Stimulated activated CD8-positive, alpha-beta memory T cell treated with anti-CD3 and anti-CD28 coated beads, Interleukin-15, amount 100 ng/mL, for 48 hours (primary cell): ENCODE data around the gene SUN3.
A peak's percentile ranks its signal among the peaks of the same experiment; 100 is the strongest.

ENCODE experiments used
- DNase-seq, 2 donors: peaks; one replicate each; pipeline ENCODE4 v3.0.0-alpha.2; 2020; ENCODE audit warnings: low read depth in 2 of 2

SUN3 gene

DNA sequence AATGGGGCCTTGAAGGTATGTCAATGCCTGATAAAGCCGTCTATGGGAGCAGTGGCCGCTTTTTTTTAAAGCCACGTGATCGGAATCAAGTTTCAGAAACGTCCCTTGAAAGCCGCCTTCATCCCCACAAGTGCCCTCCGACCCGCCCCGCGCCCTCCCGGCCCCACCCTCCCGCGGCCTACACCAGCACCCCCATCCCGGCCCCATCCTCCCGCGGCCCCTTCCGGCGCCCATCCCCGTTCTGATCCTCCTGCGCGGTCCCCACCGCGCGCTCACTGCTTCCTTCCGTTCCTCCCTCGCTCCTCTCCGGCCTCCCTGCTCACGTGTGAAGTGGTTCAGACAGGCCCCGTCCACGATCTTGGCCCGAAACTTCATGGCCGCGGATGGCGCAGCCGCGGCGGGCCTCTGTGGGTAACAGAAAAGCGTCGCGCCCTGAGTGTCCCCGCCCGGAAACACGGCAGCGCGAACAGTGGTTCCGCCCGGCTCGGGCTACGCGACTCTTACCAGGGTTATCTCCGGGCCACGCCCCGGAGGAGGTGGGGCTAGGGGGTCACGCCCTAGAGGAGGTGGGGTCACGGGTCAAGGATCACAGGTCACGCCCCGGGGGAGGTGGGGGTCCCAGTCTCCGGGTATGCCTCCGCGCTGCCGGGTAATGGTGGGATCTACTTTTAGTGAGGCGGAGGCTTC lies 49.6 kb downstream of the SUN3 start, which contains the start of gene HUS1:
Gene HUS1, minus strand, starts transcription at position 471 of the 687 bp plus-strand sequence. Its CDS starts 96 bp downstream, at position 375.
- DNase-seq, result peak; percentile 85 to 89

DNA sequence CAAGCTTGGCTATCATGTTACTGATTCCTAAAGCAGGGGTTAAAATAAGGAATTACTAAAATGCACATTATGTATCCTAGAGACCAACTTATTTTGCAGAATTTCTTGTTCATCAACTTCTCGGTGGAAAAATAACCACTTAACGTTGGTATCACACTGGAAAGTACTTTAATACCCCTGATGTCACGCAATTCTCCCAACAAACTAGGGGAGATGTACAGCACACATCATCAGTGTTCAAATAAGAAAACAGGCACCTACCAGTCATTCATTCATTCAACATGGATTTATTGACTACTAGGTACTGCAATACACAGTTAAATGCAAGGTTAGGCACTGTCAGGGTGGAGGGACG lies 50.1 kb downstream of the SUN3 start:
- no peak for DNase-seq

DNA sequence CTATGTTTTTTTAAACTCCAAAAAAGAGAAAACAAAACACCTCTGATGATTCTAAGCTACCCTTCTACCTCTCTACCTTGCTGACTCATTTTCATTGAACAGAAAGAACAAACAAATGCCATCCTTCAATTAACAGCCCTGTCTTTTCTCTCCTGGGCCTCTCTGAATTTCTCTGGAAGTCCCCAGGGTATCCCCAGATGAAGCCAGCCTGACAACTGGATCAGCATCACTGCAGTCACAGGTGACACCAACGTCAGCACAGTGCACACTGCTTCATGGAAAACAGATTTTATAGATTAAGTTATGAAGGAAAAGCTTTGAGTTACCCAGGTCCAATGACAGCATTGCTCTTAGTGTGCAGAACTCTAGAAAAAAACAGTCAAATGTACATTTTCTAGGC lies 55.2 kb downstream of the SUN3 start:
- no peak for DNase-seq

DNA sequence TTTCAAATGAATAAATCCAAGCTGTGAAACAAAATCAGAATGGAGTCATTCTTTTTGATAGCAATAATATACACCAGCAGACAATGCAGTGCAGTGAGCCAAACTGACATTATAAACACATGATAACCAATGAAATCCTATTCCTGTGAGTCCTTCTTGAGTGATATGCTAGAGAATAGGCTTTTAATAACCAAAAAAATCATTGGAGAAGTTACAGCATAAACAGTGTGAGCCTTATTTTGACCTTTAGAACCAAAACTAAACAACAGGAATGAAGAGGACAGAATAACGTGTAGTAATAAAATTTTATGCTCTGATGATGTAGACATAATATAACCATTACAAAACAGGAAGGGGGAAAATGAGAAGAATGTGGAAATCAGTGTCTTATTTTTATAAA lies 58.1 kb downstream of the SUN3 start:
- DNase-seq, result no peak

DNA sequence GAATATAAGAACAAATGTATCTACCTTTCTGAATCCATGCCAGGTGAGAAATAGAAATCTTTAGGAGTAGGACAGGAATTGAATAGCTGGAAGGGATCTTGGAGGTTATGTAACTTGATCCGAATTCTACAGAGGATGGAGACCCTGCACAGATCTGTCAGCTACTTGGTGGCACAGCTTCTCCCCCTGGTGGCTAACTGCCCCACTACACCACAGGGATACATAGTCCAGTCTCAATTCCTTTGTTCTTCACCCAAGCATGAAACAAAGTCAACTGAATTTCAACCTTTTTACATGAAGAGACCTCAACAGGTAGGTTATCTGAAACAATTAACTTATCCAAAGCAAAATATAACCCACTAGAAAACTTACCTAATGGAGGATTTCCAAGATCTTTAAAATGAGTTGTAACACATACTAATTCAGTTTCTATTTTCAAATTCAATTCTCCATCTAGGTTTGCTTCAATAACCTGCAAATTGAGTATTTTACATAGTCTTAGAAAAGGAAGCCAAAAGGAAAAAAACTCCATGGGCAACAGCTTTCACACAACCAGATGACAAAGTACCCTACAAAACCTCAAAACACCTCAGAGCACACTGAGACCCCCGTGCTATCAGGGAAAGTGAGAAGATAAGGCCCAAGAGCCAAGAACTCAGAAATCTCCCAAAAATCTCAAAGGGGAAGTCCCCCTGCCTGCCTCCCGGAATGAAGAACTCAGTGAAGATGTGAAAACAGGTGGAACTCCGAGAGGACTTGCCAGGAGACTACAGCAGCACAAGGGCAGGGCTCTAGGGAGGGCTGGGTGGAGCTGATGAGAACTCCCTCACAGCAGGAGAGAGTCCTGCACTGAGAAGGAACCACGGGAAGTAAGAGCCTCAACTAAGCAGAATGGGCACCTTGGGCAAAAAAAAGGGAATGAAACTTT lies 59.8 kb downstream of the SUN3 start:
- DNase-seq, result peak in 1 of 2 donors; percentile 16

DNA sequence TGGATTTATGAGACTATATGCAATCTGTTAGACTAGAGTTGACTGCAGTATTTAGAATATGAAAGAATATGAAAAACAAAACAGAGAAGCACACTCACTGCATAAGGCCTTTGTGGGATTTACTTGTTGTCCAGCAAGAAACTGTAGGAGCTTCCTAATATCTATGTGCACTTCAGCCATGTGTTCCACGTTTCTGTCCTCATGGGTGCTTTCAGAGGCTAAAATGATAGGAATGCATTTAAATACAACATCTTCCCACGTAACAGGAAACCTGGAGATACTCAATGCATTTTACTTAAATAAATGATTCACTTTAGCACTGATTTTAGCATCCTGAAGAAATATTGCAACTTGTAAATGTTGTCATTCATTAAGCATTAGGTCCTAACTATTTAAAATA lies 61.2 kb downstream of the SUN3 start:
- DNase-seq, result no peak

DNA sequence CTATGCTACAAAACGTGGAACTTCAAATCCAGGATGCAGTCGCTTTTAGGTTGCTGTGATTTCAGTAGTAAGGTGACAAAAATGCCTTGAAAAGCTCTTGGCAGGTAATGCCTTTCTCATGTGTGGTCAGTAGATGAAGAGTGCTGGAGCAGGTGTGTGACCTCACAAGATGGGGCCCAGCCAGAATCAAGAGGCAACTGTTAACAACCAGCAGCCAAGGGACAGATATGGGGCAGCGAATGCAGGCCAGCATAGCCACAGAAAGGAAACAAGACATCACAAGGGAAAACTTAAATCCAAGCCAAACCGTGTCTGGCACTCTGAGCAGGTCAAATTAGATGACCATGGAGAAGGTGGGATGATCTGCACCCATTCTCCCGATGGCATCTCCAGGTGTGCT lies 61.8 kb downstream of the SUN3 start:
- no peak for DNase-seq

DNA sequence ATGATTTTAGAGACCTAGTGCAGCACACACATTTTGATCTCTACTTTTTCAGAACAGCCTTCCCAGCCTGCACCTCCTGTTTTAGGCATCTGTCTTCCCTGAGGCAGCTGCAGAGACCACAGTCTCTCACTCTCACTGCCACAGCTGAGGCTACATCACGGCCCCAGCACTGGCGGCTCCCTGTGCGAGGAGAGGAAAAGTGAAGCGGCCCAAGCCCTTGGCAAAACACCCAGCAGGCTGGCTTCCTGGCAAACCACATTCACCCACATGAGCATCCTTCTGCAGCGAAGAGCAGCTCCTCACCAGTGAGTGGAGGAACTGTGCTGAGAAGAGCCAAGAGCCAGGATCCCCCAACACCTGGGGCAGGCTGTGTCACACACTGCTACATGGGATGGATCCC lies 63.5 kb downstream of the SUN3 start:
- DNase-seq, result no peak

DNA sequence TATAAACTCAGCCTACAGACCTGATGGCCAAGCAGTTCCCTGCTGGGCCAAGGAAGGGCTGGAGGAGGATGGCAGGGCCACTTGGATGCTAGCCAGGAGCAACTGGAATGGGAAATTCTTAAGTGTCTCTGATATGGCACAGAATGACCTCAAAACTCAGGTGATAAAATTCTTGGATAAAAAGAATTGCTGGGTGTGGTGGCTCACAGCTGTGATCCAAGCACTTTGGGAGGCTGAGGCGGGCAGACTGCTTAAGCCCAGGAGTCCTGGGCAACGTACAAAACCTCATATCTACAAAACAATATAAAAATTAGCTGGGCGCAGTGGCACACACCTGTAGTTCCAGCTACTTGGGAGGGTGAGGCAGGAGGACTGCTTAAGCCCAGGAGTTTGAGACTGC lies 66.6 kb downstream of the SUN3 start:
- DNase-seq, result no peak

DNA sequence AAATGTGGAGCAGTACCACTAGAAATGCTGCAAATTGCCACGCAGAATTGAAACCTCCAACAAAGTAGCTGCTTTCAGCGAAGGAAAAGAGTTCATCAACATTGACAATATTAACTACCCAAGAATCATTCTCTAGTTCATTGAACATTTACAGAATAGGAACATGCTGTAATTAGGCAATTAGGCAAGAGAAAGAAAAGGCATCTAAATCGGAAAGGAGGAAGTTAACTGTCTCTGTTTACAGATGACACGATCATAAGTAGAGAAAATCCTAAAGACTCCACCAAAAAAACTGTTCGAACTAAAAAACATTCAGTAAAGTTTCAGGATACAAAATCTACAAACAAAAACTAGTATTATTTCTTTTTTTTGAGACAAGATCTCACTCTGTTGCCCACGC lies 71.8 kb downstream of the SUN3 start:
- no peak for DNase-seq

DNA sequence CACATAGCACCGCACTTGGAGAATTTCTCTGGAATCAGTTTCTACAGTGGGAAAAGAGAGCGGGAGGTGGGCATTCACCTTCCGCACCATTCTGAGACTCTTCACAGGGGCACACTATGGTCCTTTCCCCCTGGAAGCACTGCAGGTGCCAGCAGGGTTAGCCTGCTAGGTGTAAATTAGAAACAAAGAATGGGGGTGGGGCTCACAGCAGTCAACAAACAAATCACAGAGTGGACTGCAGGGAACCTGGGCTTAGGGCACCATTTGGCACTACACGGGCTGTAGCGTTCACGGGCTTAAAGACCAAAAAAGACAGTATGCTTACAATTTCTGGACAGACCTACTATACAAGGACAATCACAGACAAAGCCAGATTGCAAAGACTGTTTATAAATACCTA lies 72.7 kb downstream of the SUN3 start:
- no peak for DNase-seq

DNA sequence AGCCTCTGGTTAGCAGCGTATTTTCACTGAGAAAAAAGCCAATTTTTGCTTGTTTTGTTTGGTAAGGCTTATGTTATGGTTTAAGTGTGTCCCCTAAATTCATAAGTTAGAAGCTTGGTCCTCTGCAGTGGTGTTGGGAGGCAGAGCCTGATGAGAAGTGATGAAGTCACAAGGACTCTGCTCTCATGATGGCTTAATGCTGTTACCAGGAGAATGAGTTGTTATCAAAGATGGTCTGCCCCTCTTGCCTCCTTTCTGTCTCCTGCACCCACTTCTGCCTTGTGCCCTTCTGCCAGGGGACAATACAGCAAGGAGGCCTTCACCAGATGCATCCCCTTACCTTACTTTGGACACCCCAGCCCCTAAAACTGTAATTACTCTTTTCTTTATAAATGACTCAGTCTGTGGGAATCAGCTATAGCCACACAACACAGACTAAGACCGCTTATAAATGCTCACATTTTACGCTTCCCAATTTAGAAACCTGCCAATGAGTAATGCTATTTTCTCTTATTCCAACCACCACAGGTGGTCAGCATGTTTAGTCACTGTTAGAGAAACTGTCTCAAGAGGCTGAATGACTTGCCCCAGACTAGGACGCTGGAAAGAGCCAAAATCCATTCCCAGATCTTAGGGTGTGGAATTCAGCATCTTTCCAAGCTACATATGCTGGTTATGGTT lies 74.5 kb downstream of the SUN3 start:
- no peak for DNase-seq

DNA sequence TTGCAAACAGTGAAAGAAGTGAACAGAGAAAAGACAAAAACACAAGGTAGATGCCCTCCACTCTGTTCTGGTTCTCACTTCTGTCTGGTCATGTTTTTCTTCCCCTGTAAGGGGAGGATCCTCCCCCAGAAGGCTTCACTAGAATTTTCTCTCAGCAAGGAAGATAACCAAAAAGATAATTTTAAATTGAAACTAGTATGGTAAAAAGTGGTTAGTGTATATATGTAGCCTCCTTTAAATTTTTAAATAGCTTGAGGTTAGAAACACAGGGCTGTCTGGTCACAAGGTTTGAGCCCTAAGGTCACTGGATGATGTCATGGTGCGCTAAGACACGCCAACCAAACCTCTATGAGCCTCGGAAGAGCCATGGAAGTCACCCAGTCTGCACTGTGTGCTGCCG lies 75.1 kb downstream of the SUN3 start:
- no peak for DNase-seq

DNA sequence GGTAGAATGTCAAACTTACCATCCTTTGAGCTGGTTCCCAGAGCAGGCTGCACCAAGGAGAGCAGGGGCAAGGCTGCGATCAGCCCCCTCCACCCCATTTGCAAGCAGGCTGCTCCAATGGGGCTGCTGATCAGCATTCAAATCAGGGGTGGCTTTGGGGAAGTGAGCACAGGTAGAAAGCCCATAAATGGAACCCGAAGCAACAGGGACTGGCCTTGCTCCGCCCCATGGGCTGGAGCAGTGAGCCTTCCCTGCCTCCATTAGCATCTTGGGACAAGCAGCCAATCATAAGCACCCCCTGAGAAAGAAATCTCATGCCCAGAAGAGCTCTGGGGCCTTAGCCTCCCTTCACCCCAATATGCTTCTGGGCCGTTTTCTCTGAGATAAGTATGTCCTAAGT lies 76.7 kb downstream of the SUN3 start:
- DNase-seq, result no peak

DNA sequence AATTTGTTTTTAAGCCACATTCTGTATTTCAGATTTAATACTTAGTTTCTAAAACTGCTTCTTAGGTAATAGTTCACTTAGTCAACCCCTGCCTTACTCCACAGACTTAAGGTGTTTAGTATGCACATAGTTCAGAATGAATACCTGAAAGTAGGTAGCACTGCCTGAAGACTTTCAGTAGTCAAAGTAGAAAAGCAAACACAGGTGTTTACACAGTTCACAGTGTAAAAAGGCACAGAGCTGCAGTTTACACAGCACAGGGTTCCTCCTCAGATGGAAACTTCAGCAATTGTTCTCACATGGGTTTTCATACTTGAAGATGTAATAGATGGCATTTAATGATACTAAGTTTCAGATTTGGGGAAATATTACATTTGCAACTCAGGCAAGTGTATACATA lies 77.5 kb downstream of the SUN3 start:
- DNase-seq, result no peak

DNA sequence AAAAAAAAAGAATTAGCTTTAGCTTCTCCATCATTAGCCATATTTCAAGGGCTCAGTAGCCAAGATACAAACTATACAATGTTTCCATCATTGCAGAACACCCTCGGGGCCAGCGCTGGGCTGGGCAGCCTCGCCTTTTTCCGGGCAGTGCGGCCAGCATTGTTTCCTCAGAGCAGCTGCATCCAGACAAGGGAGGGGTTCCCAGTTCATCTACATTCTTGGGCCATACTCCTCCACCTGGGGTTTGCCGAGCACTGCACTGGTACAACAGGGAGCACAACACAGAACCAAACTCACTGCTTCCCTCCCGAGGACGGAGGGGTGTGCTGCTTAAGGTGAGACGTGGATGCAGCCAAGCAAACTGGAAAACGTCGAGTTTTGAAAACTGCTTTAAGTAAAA lies 78.2 kb downstream of the SUN3 start:
- DNase-seq, result no peak

DNA sequence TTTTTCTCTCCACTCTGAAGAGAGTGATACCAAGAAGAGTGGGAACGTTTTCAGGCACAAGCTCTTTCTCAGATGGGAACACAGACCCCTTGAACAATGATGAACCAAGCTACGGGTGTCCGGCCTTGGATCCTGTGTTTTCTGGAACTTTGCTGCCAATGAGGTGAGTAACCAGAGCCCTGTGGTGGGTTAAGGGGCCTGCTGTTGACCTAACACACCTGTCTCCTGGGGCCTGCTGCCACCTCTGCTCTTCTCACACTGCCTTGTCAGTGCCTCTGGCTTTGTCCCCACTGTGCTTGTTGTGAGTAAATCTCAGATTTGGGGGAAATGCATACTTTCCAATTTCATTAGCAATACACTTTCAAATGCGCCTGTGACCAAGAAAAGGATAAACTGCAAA lies 79.2 kb downstream of the SUN3 start:
- no peak for DNase-seq

DNA sequence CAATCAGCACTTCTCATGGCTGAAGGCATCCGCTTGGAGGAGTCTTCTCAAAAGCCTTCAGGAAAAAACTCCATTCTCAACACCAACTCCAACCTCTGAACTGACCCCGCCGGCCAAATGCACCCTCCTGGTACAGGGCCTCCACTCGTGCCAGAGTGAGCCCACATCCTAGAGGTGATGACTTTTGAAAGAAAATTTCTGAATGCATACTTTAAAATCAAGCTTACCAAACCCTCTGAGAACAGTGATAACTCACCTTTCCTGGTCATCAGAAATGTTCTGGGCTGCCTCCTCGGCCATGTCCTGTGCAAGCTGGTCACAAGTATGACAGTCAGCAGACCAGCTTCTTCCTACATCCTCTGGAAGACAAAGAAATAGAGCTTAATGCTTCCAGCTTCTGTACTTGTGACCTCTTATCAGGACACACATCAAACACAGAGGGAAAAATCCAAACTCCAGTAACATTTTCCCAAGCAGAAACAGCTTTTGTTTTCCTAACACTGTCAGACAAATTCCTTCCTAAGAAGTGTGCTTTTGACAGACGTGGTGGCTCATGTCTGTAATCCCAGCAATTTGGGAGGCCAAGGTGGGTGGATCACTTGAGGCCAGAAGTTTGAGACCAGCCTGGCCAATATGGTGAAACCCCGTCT lies 80.6 kb downstream of the SUN3 start, which contains the start of gene PKD1L1:
Gene PKD1L1, minus strand, starts transcription at position 326 of the 650 bp plus-strand sequence. Its CDS starts 26 bp downstream, at position 300.
- DNase-seq, result no peak

DNA sequence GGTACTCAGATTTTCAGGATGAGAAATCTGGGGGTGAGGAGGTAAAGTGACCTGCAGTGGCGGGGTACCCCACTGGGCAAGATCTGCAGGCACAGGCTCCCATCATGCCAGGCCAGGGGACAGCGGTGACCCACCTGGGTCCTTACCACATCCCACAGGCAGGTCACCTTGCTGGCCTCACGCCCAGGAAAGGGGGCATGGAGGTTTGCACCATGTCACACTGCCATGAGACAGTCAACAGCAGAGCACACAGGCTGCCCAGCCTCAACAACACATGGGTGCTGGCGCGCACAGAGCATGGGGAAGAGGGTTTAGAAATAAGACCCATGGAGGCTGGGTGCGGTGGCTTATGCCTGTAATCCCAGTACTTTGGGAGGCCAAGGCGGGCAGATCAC lies 81.6 kb downstream of the SUN3 start:
- DNase-seq, result no peak

DNA sequence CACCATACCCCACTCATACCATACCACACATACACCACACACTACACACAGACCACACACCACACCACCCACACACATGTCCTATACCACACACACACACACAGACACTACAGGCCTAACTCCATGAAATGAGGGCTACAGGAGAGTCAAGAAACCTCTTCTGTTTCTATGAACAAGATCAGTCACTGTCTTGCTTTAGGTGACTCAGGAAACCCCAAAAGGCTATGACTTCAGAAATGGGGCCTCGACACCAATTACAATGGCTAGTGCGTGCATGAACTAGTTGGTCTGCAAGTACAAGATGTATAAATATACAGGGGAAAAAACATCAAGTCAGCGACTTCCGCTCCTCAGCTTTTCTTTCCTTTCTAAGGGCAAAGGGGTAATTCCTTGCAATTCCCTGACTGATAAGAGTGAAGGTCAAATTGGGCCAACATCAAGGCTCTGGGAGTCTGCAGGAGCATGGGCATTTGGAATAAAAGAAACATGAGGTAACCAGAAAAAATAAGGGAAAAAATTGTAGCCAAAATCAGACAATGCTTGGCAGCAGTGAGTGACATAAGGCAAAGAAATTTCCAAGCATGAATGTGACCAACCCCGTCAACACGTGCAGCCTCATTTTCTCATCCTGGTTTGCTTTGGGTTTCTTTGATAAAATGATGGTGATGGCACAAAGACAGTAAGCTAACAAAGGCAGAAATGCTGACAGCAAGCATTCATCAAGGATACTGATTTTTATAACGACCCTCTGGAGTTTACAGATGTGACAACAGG lies 82.1 kb downstream of the SUN3 start:
- DNase-seq, result no peak
